GM19025 (cell line): ENCODE data around the gene ASAP2.

ENCODE experiments used
- ATAC-seq: cut with Tn5 transposase; IDR thresholded peaks from one replicate; pipeline ENCODE4 v1.9.1; 2021; ENCODE audit warnings: mild to moderate bottlenecking, low read depth, moderate library complexity; ENCODE audit not compliant: unreplicated experiment

ASAP2 gene

GRCh38 chr2:9179572-9180201 is 26.9 kb upstream of the ASAP2 start:
- no peak for ATAC-seq

GRCh38 chr2:9184361-9184760 is 22.3 kb upstream of the ASAP2 start:
- ATAC-seq, result no peak

GRCh38 chr2:9187620-9188214 is 18.9 kb upstream of the ASAP2 start:
- ATAC-seq, result no peak

GRCh38 chr2:9188823-9189222 is 17.8 kb upstream of the ASAP2 start:
- ATAC-seq, result no peak

- ATAC-seq, result no peak
These were observed 16.7 kb upstream of the ASAP2 start for GRCh38 chr2:9189901-9190300.

- ATAC-seq, result no peak
These were observed 15.6 kb upstream of the ASAP2 start for GRCh38 chr2:9191041-9191481.

GRCh38 chr2:9192712-9193111 is 13.9 kb upstream of the ASAP2 start:
- ATAC-seq, result no peak

GRCh38 chr2:9194352-9194751 is 12.3 kb upstream of the ASAP2 start:
- no peak for ATAC-seq

GRCh38 chr2:9196637-9197036 is 10.0 kb upstream of the ASAP2 start:
- no peak for ATAC-seq

GRCh38 chr2:9197916-9198315 is 8.7 kb upstream of the ASAP2 start:
- no peak for ATAC-seq

GRCh38 chr2:9199716-9200632 is 6.6 kb upstream of the ASAP2 start:
- no peak for ATAC-seq

GRCh38 chr2:9200633-9201015 is 6.0 kb upstream of the ASAP2 start:
- no peak for ATAC-seq

- ATAC-seq, result no peak
These were observed 5.3 kb upstream of the ASAP2 start for GRCh38 chr2:9201185-9201891.

- no peak for ATAC-seq
These were observed 3.6 kb upstream of the ASAP2 start for GRCh38 chr2:9203006-9203405.

GRCh38 chr2:9203876-9204275 is 2.7 kb upstream of the ASAP2 start:
- ATAC-seq, result no peak

GRCh38 chr2:9204939-9205338 is 1.7 kb upstream of the ASAP2 start:
- no peak for ATAC-seq

GRCh38 chr2:9205486-9205885 is 1.1 kb upstream of the ASAP2 start:
- ATAC-seq, result no peak

GRCh38 chr2:9206991-9207640 is 504 bp downstream of the ASAP2 start:
- ATAC-seq, result peak; percentile 5

- ATAC-seq, result no peak
These were observed 1.2 kb downstream of the ASAP2 start for GRCh38 chr2:9207641-9208311.

- ATAC-seq, result no peak
These were observed 2.3 kb downstream of the ASAP2 start for GRCh38 chr2:9208875-9209274.
